Lower leg skin (tissue), 3 donors: ENCODE results near the gene GALNT7.

Experiments
- POLR2A ChIP-seq, 2 donors: fragments of 450-650 bp; IDR thresholded peaks; one replicate each; pipeline ENCODE4 v1.6.1; 2016 to 2017; ENCODE audit warnings: antibody characterized with exemption in 2 of 2, mild to moderate bottlenecking in 1 of 2, moderate library complexity in 1 of 2
- TF ChIP-seq, protein P1 (sequence below), 3 donors: fragments of 450-650 bp; IDR thresholded peaks; one replicate each; pipeline ENCODE4 v1.5.1; 2016; ENCODE audit warnings: antibody characterized with exemption in 3 of 3, mild to moderate bottlenecking in 3 of 3, moderate library complexity in 2 of 3

DNA sequence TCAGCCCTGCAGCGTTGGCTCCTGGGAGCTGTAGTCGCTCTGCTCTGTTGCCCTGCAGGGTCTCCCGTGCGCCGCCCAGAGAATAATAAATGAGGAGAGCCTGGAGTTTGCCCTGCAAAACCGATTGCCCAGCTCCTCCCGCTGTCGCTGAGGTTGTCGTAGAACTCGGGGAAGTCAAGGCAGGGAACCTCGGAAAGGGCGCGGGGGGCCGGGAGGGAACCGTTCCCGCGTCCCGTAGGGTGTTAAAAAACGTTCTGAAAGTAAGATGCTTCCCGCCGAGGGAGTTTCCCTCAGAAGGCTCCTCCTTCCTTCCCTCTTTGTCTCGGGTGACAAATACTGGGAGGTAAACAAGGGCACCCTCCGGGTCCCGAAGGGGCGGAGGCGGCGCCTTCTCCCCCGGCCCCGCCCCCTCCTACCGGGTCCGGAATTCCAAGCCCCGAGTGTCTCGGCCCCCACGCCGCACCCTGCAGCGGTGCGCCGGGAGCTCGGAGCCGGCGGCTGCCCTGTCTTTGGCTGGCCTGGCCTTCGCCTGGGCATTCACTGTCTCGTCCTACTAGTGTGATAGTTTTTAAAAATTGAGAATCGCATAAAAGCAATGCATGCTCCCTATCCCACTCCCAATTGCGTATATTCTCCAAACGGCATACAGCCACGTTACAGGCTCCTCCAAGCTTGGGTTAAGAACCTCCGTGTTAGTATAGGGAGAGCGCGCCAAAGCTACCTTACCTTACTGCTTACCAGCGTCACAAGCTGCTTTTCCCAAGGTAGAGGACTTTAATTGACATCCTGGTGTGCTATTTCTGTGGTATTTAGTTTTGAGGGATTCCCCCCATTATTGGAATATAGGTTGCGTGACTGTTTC, 166.5 kb downstream of the GALNT7 start:
- TF ChIP-seq, protein P1, sequence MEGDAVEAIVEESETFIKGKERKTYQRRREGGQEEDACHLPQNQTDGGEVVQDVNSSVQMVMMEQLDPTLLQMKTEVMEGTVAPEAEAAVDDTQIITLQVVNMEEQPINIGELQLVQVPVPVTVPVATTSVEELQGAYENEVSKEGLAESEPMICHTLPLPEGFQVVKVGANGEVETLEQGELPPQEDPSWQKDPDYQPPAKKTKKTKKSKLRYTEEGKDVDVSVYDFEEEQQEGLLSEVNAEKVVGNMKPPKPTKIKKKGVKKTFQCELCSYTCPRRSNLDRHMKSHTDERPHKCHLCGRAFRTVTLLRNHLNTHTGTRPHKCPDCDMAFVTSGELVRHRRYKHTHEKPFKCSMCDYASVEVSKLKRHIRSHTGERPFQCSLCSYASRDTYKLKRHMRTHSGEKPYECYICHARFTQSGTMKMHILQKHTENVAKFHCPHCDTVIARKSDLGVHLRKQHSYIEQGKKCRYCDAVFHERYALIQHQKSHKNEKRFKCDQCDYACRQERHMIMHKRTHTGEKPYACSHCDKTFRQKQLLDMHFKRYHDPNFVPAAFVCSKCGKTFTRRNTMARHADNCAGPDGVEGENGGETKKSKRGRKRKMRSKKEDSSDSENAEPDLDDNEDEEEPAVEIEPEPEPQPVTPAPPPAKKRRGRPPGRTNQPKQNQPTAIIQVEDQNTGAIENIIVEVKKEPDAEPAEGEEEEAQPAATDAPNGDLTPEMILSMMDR (IDR thresholded peaks at IDR 0.05), result no peak
- no peak for TF ChIP-seq POLR2A (IDR thresholded peaks at IDR 0.05)
